PC-9 (cell line): Measurements from ENCODE around the gene SMG9. TPM values are rescaled to one million over a fixed set of nuclear protein-coding genes. Genes with fewer than 3 reads are reported as not detected.

Experiments used
- BruUV-seq: library from RNA; stranded (reverse); fragments of 400-500 nt; replicated peaks from 2 replicates; lab custom pipeline; 2021; lab: Mats Ljungman, UMichigan
- CTCF ChIA-PET: fragments of 300-600 bp; sonication (Branson Sonifier 250); formaldehyde crosslinking; loops from one replicate; lab custom pipeline; 2022; ENCODE audit warnings: antibody characterized with exemption; lab: Charles Lee
- POLR2A ChIA-PET: fragments of 300-600 bp; sonication (Branson Sonifier 250); formaldehyde crosslinking; loops from one replicate; lab custom pipeline; 2022; ENCODE audit warnings: antibody characterized with exemption; ENCODE audit not compliant: unreplicated experiment; lab: Charles Lee
- DNase-seq, 2 experiments: peaks; one replicate each; pipeline versions ENCODE4 v3.0.0 to v3.0.0-alpha.2; 2015 to 2022; ENCODE audit warnings: mixed read lengths in 1 of 2
- H2AFZ ChIP-seq: fragments of 200-600 bp; sonication (generic); 2 replicates; pipeline ENCODE4 v1.8.1; 2017; ENCODE audit warnings: antibody characterized with exemption
- H3F3A ChIP-seq: fragments of 200-600 bp; sonication (generic); 2 replicates; pipeline ENCODE4 v1.8.1; 2017; ENCODE audit warnings: antibody characterized with exemption, mild to moderate bottlenecking, low read depth; ENCODE audit not compliant: insufficient read depth
- H3K27ac ChIP-seq: fragments of 200-600 bp; sonication (generic); 2 replicates; pipeline ENCODE4 v1.6.1; 2016; ENCODE audit warnings: mixed run types
- H3K27me3 ChIP-seq: fragments of 200-600 bp; sonication (generic); 2 replicates; pipeline ENCODE4 v1.6.1; 2016; ENCODE audit warnings: low read depth, mixed run types; ENCODE audit not compliant: insufficient read depth
- H3K36me3 ChIP-seq: fragments of 200-600 bp; sonication (generic); 2 replicates; pipeline ENCODE4 v1.6.1; 2016; ENCODE audit warnings: low read depth, mixed run types
- H3K4me1 ChIP-seq: fragments of 200-600 bp; sonication (generic); replicated peaks from 2 replicates; pipeline ENCODE4 v1.6.1; 2016; ENCODE audit warnings: mixed run types; ENCODE audit not compliant: insufficient read depth
- H3K4me2 ChIP-seq: fragments of 200-600 bp; sonication (generic); 2 replicates; pipeline ENCODE4 v1.6.1; 2017; ENCODE audit warnings: mixed run types
- H3K4me3 ChIP-seq: fragments of 200-600 bp; sonication (generic); 2 replicates; pipeline ENCODE4 v1.6.1; 2016; ENCODE audit warnings: mixed run types
- H3K79me2 ChIP-seq: fragments of 200-600 bp; sonication (generic); 2 replicates; pipeline ENCODE4 v1.6.1; 2017; ENCODE audit warnings: low read depth, mixed run types
- H3K9me2 ChIP-seq: fragments of 200-600 bp; sonication (generic); 2 replicates; pipeline ENCODE4 v1.8.1; 2017; ENCODE audit warnings: mild to moderate bottlenecking; ENCODE audit not compliant: insufficient read depth
- H3K9me3 ChIP-seq: fragments of 200-600 bp; sonication (generic); 2 replicates; pipeline ENCODE4 v1.8.1; 2016; ENCODE audit warnings: low read depth; ENCODE audit not compliant: insufficient read depth
- H4K20me1 ChIP-seq: fragments of 200-600 bp; sonication (generic); 2 replicates; pipeline ENCODE4 v1.8.1; 2017; ENCODE audit not compliant: insufficient read depth
- EZH2 ChIP-seq: fragments of 200-600 bp; sonication (generic); IDR thresholded peaks from 2 replicates; pipeline ENCODE4 v1.8.0; 2017; ENCODE audit warnings: antibody characterized with exemption, low read depth
- intact Hi-C: fragments of 100-400 bp; cut with micrococcal nuclease; formaldehyde crosslinking; loops from one replicate; pipeline ENCODE4 v1.10.0; 2022; ENCODE audit not compliant: unreplicated experiment
- total RNA-seq: library from RNA; stranded (reverse); gene quantifications from 2 replicates; pipeline ENCODE4 v1.2.3, GENCODE V29; 2021
- TF ChIP-seq, protein P1 (sequence below): fragments of 200-600 bp; sonication (generic); conservative IDR thresholded peaks from 2 replicates; pipeline ENCODE4 v1.6.1; 2017; ENCODE audit warnings: mixed run types, antibody characterized with exemption, mild to moderate bottlenecking, moderate library complexity

Gene SMG9
- total RNA-seq, 1 experiment from 2014 or later = 76.8 TPM

DNA sequence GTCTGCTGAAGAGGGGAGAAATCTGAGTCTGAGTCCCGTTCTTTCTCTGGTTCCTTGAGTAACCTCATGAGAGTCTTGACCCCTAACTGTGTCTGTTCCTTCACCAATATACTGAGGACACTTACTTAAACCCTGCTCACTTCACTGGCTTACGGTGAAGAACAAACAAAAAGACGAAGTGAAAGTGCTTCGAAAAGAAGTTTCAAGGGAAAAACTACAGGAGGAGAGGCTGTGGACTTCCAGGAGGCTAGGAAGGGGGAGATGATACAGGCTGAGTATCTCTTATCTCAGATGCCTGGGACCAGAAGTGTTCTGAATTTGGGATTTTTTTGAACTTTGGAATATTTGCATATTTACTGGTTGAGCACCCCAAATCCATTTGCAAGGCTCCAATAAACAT lies 6.1 kb downstream of the SMG9 start:
- H3K9me3 ChIP-seq = no peaks in the 10 kb centered on the region
- CTCF ChIA-PET = no interaction called here
- H3K36me3 ChIP-seq = peaks cover 58% of the 10 kb centered on the region
- no peaks in the 10 kb centered on the region for H3K27me3 ChIP-seq
- H3K4me3 ChIP-seq = no peak overlapping the region
- intact Hi-C loops = no loop called here
- peaks cover 15% of the 10 kb centered on the region for H4K20me1 ChIP-seq
- peaks cover 21% of the 10 kb centered on the region; the same call in 1 of the 2 replicates for H3F3A ChIP-seq
- TF ChIP-seq, protein P1, sequence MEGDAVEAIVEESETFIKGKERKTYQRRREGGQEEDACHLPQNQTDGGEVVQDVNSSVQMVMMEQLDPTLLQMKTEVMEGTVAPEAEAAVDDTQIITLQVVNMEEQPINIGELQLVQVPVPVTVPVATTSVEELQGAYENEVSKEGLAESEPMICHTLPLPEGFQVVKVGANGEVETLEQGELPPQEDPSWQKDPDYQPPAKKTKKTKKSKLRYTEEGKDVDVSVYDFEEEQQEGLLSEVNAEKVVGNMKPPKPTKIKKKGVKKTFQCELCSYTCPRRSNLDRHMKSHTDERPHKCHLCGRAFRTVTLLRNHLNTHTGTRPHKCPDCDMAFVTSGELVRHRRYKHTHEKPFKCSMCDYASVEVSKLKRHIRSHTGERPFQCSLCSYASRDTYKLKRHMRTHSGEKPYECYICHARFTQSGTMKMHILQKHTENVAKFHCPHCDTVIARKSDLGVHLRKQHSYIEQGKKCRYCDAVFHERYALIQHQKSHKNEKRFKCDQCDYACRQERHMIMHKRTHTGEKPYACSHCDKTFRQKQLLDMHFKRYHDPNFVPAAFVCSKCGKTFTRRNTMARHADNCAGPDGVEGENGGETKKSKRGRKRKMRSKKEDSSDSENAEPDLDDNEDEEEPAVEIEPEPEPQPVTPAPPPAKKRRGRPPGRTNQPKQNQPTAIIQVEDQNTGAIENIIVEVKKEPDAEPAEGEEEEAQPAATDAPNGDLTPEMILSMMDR = no peak
- TF ChIP-seq EZH2 = no peak
- H3K79me2 ChIP-seq = peaks cover 42% of the 10 kb centered on the region
- H3K4me2 ChIP-seq = no peak overlapping the region
- BruUV-seq = no TSS peak
- H3K27ac ChIP-seq = no peak overlapping the region
- H3K9me2 ChIP-seq = no peaks in the 10 kb centered on the region
- no peak overlapping the region for H2AFZ ChIP-seq
- peaks cover 23% of the 10 kb centered on the region for H3K4me1 ChIP-seq
- POLR2A ChIA-PET = no interaction called here
- no peak for DNase-seq

DNA sequence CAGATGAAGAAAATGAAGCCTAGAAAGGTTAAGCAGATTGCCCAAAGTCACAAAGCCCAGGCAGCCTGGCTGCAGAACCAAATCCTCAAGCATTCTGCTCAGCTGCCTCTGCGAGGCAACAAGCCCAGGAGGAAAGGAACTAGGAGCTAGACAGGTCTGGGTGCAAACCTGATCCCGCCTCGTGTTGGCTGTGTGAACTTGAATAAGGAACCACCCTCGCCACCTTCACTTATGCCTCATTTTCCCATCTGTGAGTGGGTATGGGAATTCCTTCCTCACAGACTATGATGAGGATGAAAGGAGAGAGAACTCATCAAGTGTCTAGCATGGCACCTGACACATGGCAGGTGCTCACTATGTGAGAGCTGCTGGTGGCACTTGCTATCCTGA lies 6.6 kb downstream of the SMG9 start:
- peaks cover 37% of the 10 kb centered on the region for H3K79me2 ChIP-seq
- no peak overlapping the region for H3K27ac ChIP-seq
- no peaks in the 10 kb centered on the region for H3K9me3 ChIP-seq
- peaks cover 15% of the 10 kb centered on the region for H4K20me1 ChIP-seq
- H3K9me2 ChIP-seq = no peaks in the 10 kb centered on the region
- peaks cover 16% of the 10 kb centered on the region; the same call in 1 of the 2 replicates for H3F3A ChIP-seq
- H3K36me3 ChIP-seq = peaks cover 62% of the 10 kb centered on the region
- no peaks in the 10 kb centered on the region for H3K27me3 ChIP-seq
- peaks cover 18% of the 10 kb centered on the region for H3K4me1 ChIP-seq
- no peak for TF ChIP-seq EZH2
- TF ChIP-seq, protein P1 = no peak
- CTCF ChIA-PET = no interaction called here
- H3K4me2 ChIP-seq = no peak overlapping the region
- H3K4me3 ChIP-seq = no peak overlapping the region
- BruUV-seq = no TSS peak
- intact Hi-C loops = no loop called here
- no peak for DNase-seq
- H2AFZ ChIP-seq = no peak overlapping the region
- POLR2A ChIA-PET = interaction anchor here (0.6 kb wide), 1 partner anchor 106 kb away, joined by 4 read pairs; no protein-coding TSS in a partner anchor

DNA sequence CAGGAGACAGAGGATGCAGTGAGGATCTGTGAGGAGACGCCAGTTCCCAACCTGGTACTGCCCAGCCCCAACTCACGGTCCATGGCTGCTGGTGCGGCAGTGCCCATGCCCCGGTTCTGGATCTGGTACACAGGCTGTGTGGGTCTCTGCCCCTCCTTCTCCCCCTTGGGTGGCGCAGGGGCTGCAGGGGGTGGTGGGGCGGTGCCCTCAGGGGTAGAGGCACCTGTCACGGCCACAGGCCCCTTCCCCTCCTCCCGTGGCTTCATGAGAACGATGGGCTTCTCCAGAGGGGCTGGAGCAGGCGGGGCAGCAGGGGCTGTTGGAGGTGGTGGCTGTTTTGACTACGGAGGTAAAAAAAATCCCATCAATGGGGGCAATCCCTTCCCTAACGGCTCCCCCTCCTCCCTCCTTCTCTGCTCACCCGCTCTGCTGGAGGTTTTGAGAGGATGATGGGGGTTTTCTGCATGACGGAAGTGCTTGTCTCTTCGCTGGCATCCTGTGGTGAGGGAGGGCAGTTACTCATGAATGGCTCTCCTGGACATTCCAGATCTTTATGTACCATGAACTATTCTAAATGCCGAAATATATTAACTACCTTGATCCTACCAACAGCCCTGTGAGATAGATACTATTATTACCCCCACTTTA lies 7.1 kb downstream of the SMG9 start:
- peaks cover 13% of the 10 kb centered on the region for H3K4me1 ChIP-seq
- no peak for DNase-seq
- no peak overlapping the region for H2AFZ ChIP-seq
- H3K79me2 ChIP-seq = peaks cover 32% of the 10 kb centered on the region
- no peak overlapping the region for H3K4me2 ChIP-seq
- H3K27ac ChIP-seq = no peak overlapping the region
- BruUV-seq = no TSS peak
- H3K9me2 ChIP-seq = no peaks in the 10 kb centered on the region
- H3K27me3 ChIP-seq = no peaks in the 10 kb centered on the region
- H3K9me3 ChIP-seq = no peaks in the 10 kb centered on the region
- H4K20me1 ChIP-seq = peaks cover 12% of the 10 kb centered on the region
- no peak overlapping the region for H3K4me3 ChIP-seq
- ChIA-PET CTCF (no interaction called here), POLR2A (interaction anchor here (0.6 kb wide), 1 partner anchor 105 kb away, joined by 4 read pairs; no protein-coding TSS in a partner anchor)
- peaks cover 12% of the 10 kb centered on the region; the same call in 1 of the 2 replicates for H3F3A ChIP-seq
- TF ChIP-seq EZH2 = no peak
- intact Hi-C loops = no loop called here
- H3K36me3 ChIP-seq = peaks cover 68% of the 10 kb centered on the region
